Loucy (cell line): ENCODE results near the gene MTMR8.

Experiments
- H2AFZ ChIP-seq: fragments of 200-600 bp; sonication (generic); 2 replicates; pipeline ENCODE4 v1.6.0; 2016; ENCODE audit warnings: antibody characterized with exemption, mild to moderate bottlenecking, low read length, moderate library complexity
- H3F3A ChIP-seq: fragments of 200-600 bp; 2 replicates; pipeline ENCODE4 v1.6.0; 2016; ENCODE audit warnings: antibody characterized with exemption, low read depth, mild to moderate bottlenecking
- H3K27me3 ChIP-seq: fragments of 200-600 bp; sonication (generic); 2 replicates; pipeline ENCODE4 v1.6.1; 2014; ENCODE audit warnings: low read length, mild to moderate bottlenecking; ENCODE audit not compliant: insufficient read depth, poor library complexity, severe bottlenecking
- H3K36me3 ChIP-seq: fragments of 200-600 bp; sonication (generic); 2 replicates; pipeline ENCODE4 v1.6.1; 2016; ENCODE audit warnings: low read length; ENCODE audit not compliant: insufficient read depth
- H3K4me1 ChIP-seq: fragments of 200-600 bp; sonication (generic); 2 replicates; pipeline ENCODE4 v1.5.1; 2014; ENCODE audit warnings: low read length, mild to moderate bottlenecking; ENCODE audit not compliant: insufficient read depth, poor library complexity, severe bottlenecking
- H3K4me2 ChIP-seq: fragments of 200-600 bp; sonication (generic); 2 replicates; pipeline ENCODE4 v1.6.0; 2014; ENCODE audit warnings: antibody characterized with exemption, low read length, low read depth, mild to moderate bottlenecking; ENCODE audit not compliant: poor library complexity, severe bottlenecking
- H3K4me3 ChIP-seq: fragments of 200-600 bp; sonication (generic); 2 replicates; pipeline ENCODE4 v1.5.1; 2014; ENCODE audit warnings: low read length, mild to moderate bottlenecking, mixed read lengths; ENCODE audit not compliant: poor library complexity, severe bottlenecking
- H3K79me2 ChIP-seq: fragments of 200-600 bp; sonication (generic); 2 replicates; pipeline ENCODE4 v1.6.1; 2014; ENCODE audit warnings: low read length; ENCODE audit not compliant: insufficient read depth
- H3K9ac ChIP-seq: fragments of 200-600 bp; sonication (generic); 2 replicates; pipeline ENCODE4 v1.6.0; 2014; ENCODE audit warnings: mild to moderate bottlenecking, low read depth, low read length, moderate library complexity; ENCODE audit not compliant: poor library complexity, severe bottlenecking
- H3K9me2 ChIP-seq: fragments of 200-600 bp; sonication (generic); replicated peaks from 2 replicates; pipeline ENCODE4 v1.6.1; 2016; ENCODE audit warnings: low read depth, low read length, mixed read lengths
- H3K9me3 ChIP-seq: fragments of 200-600 bp; sonication (generic); 2 replicates; pipeline ENCODE4 v1.6.1; 2014; ENCODE audit warnings: mild to moderate bottlenecking, antibody characterized with exemption, low read length, low read depth; ENCODE audit not compliant: insufficient read depth
- H4K20me1 ChIP-seq: fragments of 200-600 bp; sonication (generic); 2 replicates; pipeline ENCODE4 v1.6.0; 2014; ENCODE audit warnings: antibody characterized with exemption, low read length, mild to moderate bottlenecking; ENCODE audit not compliant: insufficient read depth, poor library complexity, severe bottlenecking
- CTCF ChIP-seq: fragments of 200-600 bp; sonication (generic); conservative IDR thresholded peaks from 2 replicates; pipeline ENCODE4 v1.5.1; 2014; ENCODE audit warnings: mild to moderate bottlenecking, antibody characterized with exemption, low read length
- EZH2phosphoT487 ChIP-seq: fragments of 200-600 bp; IDR thresholded peaks from 2 replicates; pipeline ENCODE4 v1.6.1; 2018; ENCODE audit warnings: antibody characterized with exemption, mild to moderate bottlenecking, moderate library complexity, borderline replicate concordance

MTMR8 gene

GRCh38 chrX:64313624-64314023 lies 81.6 kb downstream of the MTMR8 start:
- Histone ChIP-seq H3K9ac (no peak overlapping the region), H3K4me1 (no peaks in the 10 kb centered on the region), H3K9me3 (no peaks in the 10 kb centered on the region), H3K27me3 (no peaks in the 10 kb centered on the region), H3F3A (no peaks in the 10 kb centered on the region), H2AFZ (no peak overlapping the region), H4K20me1 (no peaks in the 10 kb centered on the region), H3K36me3 (no peaks in the 10 kb centered on the region), H3K9me2 (no peaks in the 10 kb centered on the region), H3K4me2 (no peak overlapping the region), H3K4me3 (no peak overlapping the region), H3K79me2 (no peaks in the 10 kb centered on the region)
- no peak for TF ChIP-seq CTCF
- TF ChIP-seq EZH2phosphoT487: no peak

- Histone ChIP-seq H2AFZ (no peak overlapping the region), H3K36me3 (no peaks in the 10 kb centered on the region), H3F3A (no peaks in the 10 kb centered on the region), H3K4me1 (no peaks in the 10 kb centered on the region), H3K27me3 (no peaks in the 10 kb centered on the region), H3K79me2 (no peaks in the 10 kb centered on the region), H3K4me2 (no peak overlapping the region), H3K4me3 (no peak overlapping the region), H3K9ac (no peak overlapping the region), H3K9me2 (no peaks in the 10 kb centered on the region), H4K20me1 (no peaks in the 10 kb centered on the region), H3K9me3 (no peaks in the 10 kb centered on the region)
- TF ChIP-seq CTCF: no peak
- TF ChIP-seq EZH2phosphoT487: no peak
These were observed 88.5 kb downstream of the MTMR8 start for GRCh38 chrX:64306712-64307111.

- H4K20me1 ChIP-seq: no peaks in the 10 kb centered on the region
- no peaks in the 10 kb centered on the region for H3K9me2 ChIP-seq
- no peaks in the 10 kb centered on the region for H3F3A ChIP-seq
- no peak overlapping the region for H3K4me3 ChIP-seq
- H3K27me3 ChIP-seq: no peaks in the 10 kb centered on the region
- H3K4me2 ChIP-seq: no peak overlapping the region
- no peaks in the 10 kb centered on the region for H3K79me2 ChIP-seq
- no peak overlapping the region for H3K9ac ChIP-seq
- H2AFZ ChIP-seq: no peak overlapping the region
- H3K9me3 ChIP-seq: no peaks in the 10 kb centered on the region
- TF ChIP-seq EZH2phosphoT487: no peak
- no peaks in the 10 kb centered on the region for H3K36me3 ChIP-seq
- H3K4me1 ChIP-seq: peaks cover 7% of the 10 kb centered on the region
These were observed 104.1 kb downstream of the MTMR8 start for GRCh38 chrX:64291123-64291522.

GRCh38 chrX:64265265-64265664 lies 130.0 kb downstream of the MTMR8 start:
- H4K20me1 ChIP-seq: no peaks in the 10 kb centered on the region
- peaks cover 7% of the 10 kb centered on the region; the same call in 1 of the 2 replicates for H3K36me3 ChIP-seq
- no peaks in the 10 kb centered on the region for H3K9me3 ChIP-seq
- no peaks in the 10 kb centered on the region for H3K4me1 ChIP-seq
- no peaks in the 10 kb centered on the region for H3F3A ChIP-seq
- no peak overlapping the region for H3K4me2 ChIP-seq
- no peak overlapping the region for H3K4me3 ChIP-seq
- H2AFZ ChIP-seq: no peak overlapping the region
- H3K27me3 ChIP-seq: no peaks in the 10 kb centered on the region
- no peak for TF ChIP-seq EZH2phosphoT487
- no peak for TF ChIP-seq CTCF
- no peaks in the 10 kb centered on the region for H3K9me2 ChIP-seq
- H3K79me2 ChIP-seq: no peaks in the 10 kb centered on the region
- no peak overlapping the region for H3K9ac ChIP-seq
